ENCODE results near the gene ATG2A.

DNA sequence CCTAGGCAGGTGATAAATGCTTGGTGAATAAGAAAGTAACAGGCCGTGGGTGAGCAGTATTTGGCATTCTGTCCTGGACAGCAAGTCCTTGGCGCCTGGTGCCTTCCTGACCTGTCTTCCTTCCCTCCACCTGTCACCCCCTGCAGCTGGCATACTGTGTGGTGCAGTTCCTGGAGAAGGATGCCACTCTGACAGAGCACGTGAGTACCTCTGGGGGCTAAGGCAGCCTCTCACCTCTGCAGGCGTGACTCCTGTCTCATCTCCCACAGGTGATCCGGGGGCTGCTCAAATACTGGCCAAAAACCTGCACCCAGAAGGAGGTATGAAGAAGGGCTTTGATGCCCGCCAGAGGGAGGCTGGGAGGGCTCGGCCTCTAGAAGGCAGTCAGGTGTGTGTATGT, 14.3 kb upstream of the ATG2A start:
- TF ChIP-seq POLR2AphosphoS5 (IDR thresholded peaks at IDR 0.05), result no peak
- TF ChIP-seq, protein P1, sequence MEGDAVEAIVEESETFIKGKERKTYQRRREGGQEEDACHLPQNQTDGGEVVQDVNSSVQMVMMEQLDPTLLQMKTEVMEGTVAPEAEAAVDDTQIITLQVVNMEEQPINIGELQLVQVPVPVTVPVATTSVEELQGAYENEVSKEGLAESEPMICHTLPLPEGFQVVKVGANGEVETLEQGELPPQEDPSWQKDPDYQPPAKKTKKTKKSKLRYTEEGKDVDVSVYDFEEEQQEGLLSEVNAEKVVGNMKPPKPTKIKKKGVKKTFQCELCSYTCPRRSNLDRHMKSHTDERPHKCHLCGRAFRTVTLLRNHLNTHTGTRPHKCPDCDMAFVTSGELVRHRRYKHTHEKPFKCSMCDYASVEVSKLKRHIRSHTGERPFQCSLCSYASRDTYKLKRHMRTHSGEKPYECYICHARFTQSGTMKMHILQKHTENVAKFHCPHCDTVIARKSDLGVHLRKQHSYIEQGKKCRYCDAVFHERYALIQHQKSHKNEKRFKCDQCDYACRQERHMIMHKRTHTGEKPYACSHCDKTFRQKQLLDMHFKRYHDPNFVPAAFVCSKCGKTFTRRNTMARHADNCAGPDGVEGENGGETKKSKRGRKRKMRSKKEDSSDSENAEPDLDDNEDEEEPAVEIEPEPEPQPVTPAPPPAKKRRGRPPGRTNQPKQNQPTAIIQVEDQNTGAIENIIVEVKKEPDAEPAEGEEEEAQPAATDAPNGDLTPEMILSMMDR (IDR thresholded peaks at IDR 0.05), result no peak

All from esophagus muscularis mucosa (tissue), 3 donors.